Testis (tissue), 3 donors: ENCODE measurements around the gene C1D. TPM values are rescaled to one million over a fixed set of nuclear protein-coding genes. Genes with fewer than 3 reads are reported as not detected.

Experiments
- DNase-seq: peaks from one replicate; pipeline ENCODE4 v3.0.0-alpha.2; 2019
- H3K27ac ChIP-seq, 2 donors: fragments of 200-600 bp; sonication (generic); one replicate each; pipeline ENCODE4 v1.5.1; 2019
- H3K27me3 ChIP-seq: fragments of 200-600 bp; sonication (generic); one replicate; pipeline ENCODE4 v1.5.1; 2019
- H3K36me3 ChIP-seq: fragments of 200-600 bp; sonication (generic); one replicate; pipeline ENCODE4 v1.5.1; 2017; ENCODE audit warnings: low read depth; ENCODE audit errors: missing control alignments
- H3K4me1 ChIP-seq: fragments of 200-600 bp; sonication (generic); one replicate; pipeline ENCODE4 v1.5.1; 2019
- H3K4me3 ChIP-seq, 2 donors: fragments of 200-600 bp; sonication (generic); one replicate each; pipeline ENCODE4 v1.5.1; 2017 to 2019
- H3K9me3 ChIP-seq: fragments of 200-600 bp; sonication (generic); one replicate; pipeline ENCODE4 v1.5.1; 2017
- POLR2A ChIP-seq: fragments of 450-650 bp; IDR thresholded peaks from one replicate; pipeline ENCODE4 v1.6.1; 2017; ENCODE audit warnings: antibody characterized with exemption, mild to moderate bottlenecking, moderate library complexity
- WGBS, 2 donors: methylation state at CpG; one replicate each; pipeline ENCODE4 v1.1.5; 2018; 5-methylcytosine and 5-hydroxymethylcytosine counted together
- intact Hi-C: fragments of 100-400 bp; cut with DNase I; formaldehyde crosslinking; loops from one replicate; pipeline ENCODE4 v1.15.1; 2023; ENCODE audit warnings: low total_unique reads
- polyA plus RNA-seq: library from polyadenylated mRNA; stranded (reverse); fragments of 350-450 nt; fragmentation: Illumina TruSeq; extraction: RNeasy Lipid Tissue Mini Kit (QIAGEN cat#74804); gene quantifications from one replicate; pipeline ENCODE4 v1.2.3, GENCODE V29; 2014; ENCODE audit warnings: low read depth, low replicate concordance; ENCODE audit not compliant: insufficient read depth
- total RNA-seq, 2 donors: library from RNA; depleted of rRNA; stranded (reverse); fragments of >200 nt; gene quantifications; one replicate each; pipeline ENCODE4 v1.2.3, GENCODE V29; 2016
- TF ChIP-seq, protein P1 (sequence below), 3 experiments: fragments of 450-650 bp in 2 of 3; fragments of 200-600 bp in 1 of 3; sonication (generic) in 1 of 3; IDR thresholded peaks; one replicate each; pipeline ENCODE4 v1.5.1; 2016 to 2019; ENCODE audit warnings: antibody characterized with exemption in 3 of 3, mild to moderate bottlenecking in 2 of 3, moderate library complexity in 1 of 3

C1D gene
- total and polyA plus RNA-seq, 3 donors from 2014 or later, result 27.0 to 34.0 (median 31.7) TPM

DNA sequence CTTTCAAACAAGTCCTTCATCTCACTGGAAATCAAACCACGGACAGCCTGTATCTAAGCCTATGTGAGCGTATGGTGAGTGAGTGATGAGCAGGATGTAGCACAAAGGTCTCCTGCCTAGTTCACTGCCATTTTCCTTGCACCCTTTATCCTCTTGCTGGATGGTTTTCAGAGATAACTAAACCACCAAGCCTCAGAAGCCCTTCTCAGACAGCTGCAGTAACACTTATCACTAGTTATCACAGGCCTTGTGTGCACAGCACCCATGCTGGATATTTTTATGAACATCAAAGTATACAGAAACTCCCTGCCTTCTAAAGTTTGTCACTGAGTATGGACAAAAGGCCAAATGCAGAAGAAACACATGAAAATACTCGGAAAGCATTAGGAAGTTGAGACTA lies 69.5 kb downstream of the C1D start:
- no peak for DNase-seq
- intact Hi-C loops, result no loop called here
- no peaks in the 10 kb centered on the region for H3K36me3 ChIP-seq
- H3K4me1 ChIP-seq, result no peaks in the 10 kb centered on the region
- no peak overlapping the region for H3K4me3 ChIP-seq
- no peaks in the 10 kb centered on the region for H3K9me3 ChIP-seq
- no peak overlapping the region for H3K27ac ChIP-seq
- WGBS, 2 donors, result 89 to 94% methylated on average over 2 to 3 of the region's 3 CpGs
- no peaks in the 10 kb centered on the region for H3K27me3 ChIP-seq
- no peak for TF ChIP-seq POLR2A
- TF ChIP-seq, protein P1, sequence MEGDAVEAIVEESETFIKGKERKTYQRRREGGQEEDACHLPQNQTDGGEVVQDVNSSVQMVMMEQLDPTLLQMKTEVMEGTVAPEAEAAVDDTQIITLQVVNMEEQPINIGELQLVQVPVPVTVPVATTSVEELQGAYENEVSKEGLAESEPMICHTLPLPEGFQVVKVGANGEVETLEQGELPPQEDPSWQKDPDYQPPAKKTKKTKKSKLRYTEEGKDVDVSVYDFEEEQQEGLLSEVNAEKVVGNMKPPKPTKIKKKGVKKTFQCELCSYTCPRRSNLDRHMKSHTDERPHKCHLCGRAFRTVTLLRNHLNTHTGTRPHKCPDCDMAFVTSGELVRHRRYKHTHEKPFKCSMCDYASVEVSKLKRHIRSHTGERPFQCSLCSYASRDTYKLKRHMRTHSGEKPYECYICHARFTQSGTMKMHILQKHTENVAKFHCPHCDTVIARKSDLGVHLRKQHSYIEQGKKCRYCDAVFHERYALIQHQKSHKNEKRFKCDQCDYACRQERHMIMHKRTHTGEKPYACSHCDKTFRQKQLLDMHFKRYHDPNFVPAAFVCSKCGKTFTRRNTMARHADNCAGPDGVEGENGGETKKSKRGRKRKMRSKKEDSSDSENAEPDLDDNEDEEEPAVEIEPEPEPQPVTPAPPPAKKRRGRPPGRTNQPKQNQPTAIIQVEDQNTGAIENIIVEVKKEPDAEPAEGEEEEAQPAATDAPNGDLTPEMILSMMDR (IDR thresholded peaks at IDR 0.05), result no peak

DNA sequence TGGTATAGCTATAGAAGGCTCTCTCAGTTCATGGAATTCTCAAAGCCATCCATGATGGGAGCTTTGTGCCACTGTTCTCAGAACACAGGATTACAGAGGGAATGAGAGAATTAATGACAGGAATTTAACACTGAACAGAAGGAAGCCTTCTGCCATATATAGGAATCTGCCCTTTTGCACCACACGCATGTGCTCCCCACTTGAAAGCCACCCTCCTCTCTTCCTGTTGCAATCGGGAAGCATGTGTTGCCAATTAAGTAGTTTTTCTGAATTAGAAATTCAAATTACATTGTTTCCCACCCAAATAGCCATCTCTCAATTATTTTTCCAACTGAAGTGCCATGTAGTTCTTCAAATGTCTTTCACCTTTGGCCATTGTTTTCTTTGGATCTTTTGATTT lies 71.3 kb downstream of the C1D start:
- Histone ChIP-seq H3K27ac (no peak overlapping the region), H3K9me3 (no peaks in the 10 kb centered on the region), H3K36me3 (no peaks in the 10 kb centered on the region), H3K4me3 (no peak overlapping the region), H3K4me1 (no peaks in the 10 kb centered on the region), H3K27me3 (no peaks in the 10 kb centered on the region)
- intact Hi-C loops, result no loop called here
- 61 to 69% methylated on average over 2 of the region's 2 CpGs for WGBS, 2 donors
- TF ChIP-seq, protein P1 (IDR thresholded peaks at IDR 0.05), result no peak
- TF ChIP-seq POLR2A, result no peak
- DNase-seq, result no peak

Other genes starting within 250 kb of the C1D start
- 10 to 100 TPM; 13.3 to 18.4 TPM for gene PNO1, start 94.9 kb upstream of the C1D start, total RNA-seq
- gene PNO1, start 94.9 kb upstream of the C1D start, polyA plus RNA-seq, result 15.4 TPM
- 10 to 100 TPM; 35.7 to 37.0 TPM for gene PPP3R1, start 189.5 kb upstream of the C1D start, total RNA-seq
- gene PPP3R1, start 189.5 kb upstream of the C1D start, polyA plus RNA-seq, result 45.0 TPM